Kidney glomerular epithelial cell (primary cell): ENCODE results near the gene NBEAL1.
A peak's percentile ranks its signal among the peaks of the same experiment; 100 is the strongest.
"Not testable (repeated sequence)": the region's sequence is repeated elsewhere in the genome, so short reads cannot be mapped to it uniquely, and the experiment has no call there.

ENCODE experiments used
- DNase-seq: peaks from one replicate; lab custom pipeline; 2025; lab: John Stamatoyannopoulos, UW

The NBEAL1 gene

GRCh38 chr2:203112342-203112741, 97.7 kb downstream of the NBEAL1 start:
- no peak for DNase-seq

DNA sequence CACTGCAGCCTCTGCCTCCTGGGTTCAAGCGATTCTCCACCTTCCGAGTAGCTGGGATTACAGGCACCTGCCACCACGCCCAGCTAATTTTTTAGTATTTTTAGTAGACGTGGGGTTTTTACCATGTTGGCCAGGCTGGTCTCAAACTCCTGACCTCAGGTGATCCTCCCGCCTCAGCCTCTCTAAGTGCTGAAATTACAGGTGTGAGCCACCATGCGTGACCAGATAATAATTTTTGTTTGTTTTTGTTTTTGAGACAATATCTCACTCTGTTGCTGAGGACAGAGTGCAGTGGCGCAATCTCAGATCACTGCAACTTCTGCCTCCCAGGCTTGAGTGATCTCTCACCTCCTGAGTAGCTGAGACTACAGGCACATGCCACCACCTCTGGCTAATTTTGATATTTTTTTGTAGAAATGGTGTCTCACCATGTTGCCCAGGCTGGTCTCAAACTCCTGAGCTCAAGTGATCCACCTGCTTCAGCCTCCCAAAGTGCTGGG, 100.6 kb downstream of the NBEAL1 start:
- not testable (repeated sequence) for DNase-seq

GRCh38 chr2:203122317-203122986, 107.8 kb downstream of the NBEAL1 start:
- DNase-seq = no peak

- DNase-seq = no peak
Measured at GRCh38 chr2:203126996-203127395, 112.3 kb downstream of the NBEAL1 start.

- no peak for DNase-seq
Measured at GRCh38 chr2:203135105-203135504, 120.4 kb downstream of the NBEAL1 start.

- no peak for DNase-seq
Measured at GRCh38 chr2:203143391-203143790, 128.7 kb downstream of the NBEAL1 start.

- DNase-seq = no peak
Measured at GRCh38 chr2:203149194-203149593, 134.5 kb downstream of the NBEAL1 start.

GRCh38 chr2:203155406-203155805, 140.7 kb downstream of the NBEAL1 start:
- no peak for DNase-seq

GRCh38 chr2:203162722-203163121, 148.0 kb downstream of the NBEAL1 start:
- not testable (repeated sequence) for DNase-seq

DNA sequence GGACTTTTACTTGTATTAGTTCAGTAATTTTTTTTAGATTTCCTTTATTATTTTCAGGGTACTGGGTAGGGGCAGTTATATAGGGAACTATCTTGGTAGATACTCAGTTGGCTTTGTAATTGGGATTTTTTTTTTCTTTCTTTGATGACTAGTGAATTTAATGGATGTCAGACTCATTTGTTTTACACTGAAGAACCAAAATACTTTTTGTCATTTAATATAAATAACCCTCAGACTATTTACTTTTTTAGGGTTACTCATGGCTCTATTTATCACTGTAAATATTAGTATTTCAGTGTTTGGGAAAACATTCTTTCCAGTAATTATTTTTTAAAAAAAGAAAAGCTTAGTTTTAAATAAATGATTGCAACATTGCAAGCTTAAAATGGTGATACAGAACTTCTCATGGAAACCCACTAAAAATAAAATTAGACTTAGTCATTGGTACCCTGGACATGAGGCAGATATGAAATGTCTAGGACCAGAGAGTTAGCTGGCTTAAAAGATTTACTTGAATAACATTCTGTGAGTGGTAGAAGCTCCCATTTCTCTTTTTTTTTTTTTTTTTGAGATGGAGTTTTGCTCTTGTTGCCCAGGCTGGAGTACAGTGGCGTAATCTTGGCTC, 149.7 kb downstream of the NBEAL1 start:
- DNase-seq = no peak

- no peak for DNase-seq
Measured at GRCh38 chr2:203167751-203168150, 153.1 kb downstream of the NBEAL1 start.

GRCh38 chr2:203170502-203170901, 155.8 kb downstream of the NBEAL1 start:
- DNase-seq = no peak

- DNase-seq = no peak
Measured at GRCh38 chr2:203175371-203175770, 160.7 kb downstream of the NBEAL1 start.

- DNase-seq = no peak
Measured at GRCh38 chr2:203177361-203177760, 162.7 kb downstream of the NBEAL1 start.

DNA sequence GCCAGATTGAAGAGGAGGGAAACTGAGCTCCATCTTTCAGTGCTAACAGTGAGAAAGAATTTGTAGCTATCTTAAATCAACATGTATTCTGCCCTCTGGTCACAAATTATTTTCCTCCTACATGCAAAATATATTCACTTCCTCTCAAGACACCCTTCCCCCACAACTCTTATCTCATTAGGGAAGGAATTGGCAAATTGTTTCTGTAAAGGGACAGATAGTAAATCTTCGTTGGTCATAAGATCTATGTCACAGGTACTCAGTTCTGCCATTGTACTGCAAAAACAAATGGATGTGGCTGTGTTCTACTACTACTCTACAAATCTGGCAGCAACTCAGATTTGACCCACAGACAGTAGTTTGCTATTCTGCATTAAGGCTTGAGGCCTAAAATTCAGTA, 171.2 kb downstream of the NBEAL1 start:
- no peak for DNase-seq

GRCh38 chr2:203190547-203190946, 175.9 kb downstream of the NBEAL1 start:
- DNase-seq = not testable (repeated sequence)

DNA sequence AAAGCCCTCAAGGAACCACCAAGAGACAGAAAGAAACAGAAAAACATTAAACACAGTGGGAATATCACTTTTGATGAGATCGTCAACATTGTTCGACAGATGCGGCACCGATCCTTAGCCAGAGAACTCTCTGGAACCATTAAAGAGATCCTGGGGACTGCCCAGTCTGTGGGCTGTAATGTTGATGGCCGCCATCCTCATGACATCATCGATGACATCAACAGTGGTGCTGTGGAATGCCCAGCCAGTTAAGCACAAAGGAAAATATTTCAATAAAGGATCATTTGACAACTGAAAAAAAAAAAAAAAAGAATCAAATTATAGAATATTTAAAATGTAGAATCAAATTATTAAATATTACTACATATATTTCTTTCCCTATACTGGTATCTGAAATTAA, 176.4 kb downstream of the NBEAL1 start:
- DNase-seq = not testable (repeated sequence)

GRCh38 chr2:203191961-203192360, 177.3 kb downstream of the NBEAL1 start:
- DNase-seq = no peak

DNA sequence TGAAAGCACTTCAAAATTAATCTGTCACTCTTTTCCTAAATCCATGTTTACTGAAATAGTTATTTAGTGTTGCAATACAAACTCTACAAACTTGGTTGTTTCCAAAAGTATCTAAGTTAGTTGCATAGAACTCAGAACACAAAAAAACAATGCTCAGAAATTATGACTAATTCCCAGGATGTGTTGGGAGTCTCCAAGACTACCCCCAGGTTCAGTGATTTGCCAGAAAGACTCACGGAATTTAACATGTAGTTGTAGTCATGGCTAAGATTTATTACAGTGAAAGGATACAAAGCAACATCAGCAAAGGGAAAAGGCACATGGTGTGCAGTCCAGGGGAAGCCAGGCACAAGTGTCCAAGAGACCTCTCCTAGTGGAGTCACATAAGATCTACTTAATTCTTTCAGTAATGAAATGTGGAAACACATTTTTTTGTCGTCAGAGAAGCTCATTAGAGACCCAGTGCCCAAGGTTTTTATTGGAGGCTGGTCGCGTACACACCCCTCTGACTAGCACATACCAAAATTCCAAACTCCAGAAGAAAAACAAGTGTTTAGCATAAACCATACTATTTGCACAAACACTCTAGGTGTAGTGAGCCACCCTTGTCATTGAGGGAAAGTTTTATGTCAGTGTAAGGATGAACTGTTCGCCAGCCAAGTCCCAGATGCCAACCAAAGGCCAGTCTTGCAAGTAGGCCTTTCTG, 180.8 kb downstream of the NBEAL1 start:
- no peak for DNase-seq

DNA sequence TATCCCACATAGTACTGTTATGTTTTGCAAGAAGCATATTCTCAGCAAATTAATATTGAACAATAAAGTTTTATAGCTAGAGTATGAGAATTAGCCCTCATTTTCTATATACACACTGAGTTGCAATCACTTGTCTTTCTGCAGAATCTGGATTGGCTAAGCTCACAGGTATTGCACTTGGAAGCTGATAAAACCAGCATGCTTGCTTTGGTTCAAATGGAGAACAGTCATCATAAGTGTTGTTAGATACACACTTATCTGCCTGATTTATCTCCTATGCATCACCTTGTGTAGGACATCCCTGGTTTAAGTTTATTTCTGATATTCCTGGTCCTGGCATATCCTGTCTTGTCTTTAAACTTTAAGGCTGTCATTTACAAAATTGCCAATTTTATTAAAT, 186.2 kb downstream of the NBEAL1 start:
- DNase-seq = no peak

- no peak for DNase-seq
Measured at GRCh38 chr2:203201426-203201825, 186.8 kb downstream of the NBEAL1 start.

DNA sequence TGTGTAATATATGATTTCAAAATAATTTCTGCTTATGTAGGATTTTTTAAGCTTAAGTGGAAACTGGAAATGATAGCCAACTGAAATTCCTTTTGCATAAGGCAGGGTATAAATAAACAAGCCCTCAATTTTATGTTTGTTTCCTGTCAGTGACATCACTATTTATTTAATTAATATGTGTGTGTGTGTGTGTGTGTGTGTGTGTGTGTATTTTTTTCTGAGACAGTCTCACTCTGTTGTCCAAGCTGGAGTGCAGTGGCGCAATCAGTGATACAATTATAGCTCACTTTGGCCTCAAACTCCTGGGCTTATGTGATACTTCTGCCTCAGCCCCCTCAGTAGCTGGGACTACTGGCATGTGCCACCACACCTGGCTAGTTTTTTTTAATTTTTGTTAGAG, 194.9 kb downstream of the NBEAL1 start:
- DNase-seq = no peak

DNA sequence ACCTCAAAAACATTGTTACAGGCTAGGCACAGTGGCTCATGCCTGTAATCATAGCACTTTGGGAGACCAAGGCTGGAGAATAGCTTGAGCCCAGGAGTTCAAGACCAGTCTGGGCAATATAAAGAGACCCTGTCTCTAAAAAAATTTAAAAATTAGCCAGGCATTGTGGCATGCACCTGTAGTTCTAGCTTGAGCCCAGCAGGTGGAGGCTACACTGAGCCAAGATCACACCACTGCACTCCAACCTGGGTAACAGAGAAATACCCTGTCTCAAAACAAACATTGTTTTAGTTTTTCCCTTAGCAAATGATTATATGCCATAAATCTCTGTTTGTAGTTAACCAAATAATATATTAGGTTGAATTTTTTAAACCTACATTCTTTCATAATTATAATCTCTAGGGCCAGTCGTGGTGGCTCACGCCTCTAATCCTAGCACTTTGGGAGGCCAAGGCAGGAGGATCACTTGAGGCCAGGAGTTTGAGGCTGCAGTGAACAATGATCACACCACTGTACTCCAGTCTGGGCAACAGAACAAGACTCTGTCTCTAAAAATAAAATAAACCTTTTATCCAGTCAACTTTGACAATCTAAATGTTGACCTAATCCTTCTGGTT, 210.9 kb downstream of the NBEAL1 start:
- DNase-seq = peak; percentile 46
